Stimulated activated CD8-positive, alpha-beta memory T cell treated with anti-CD3 and anti-CD28 coated beads, Interleukin-7, amount 100 ng/mL, for 1 hour (primary cell): ENCODE results near the gene ADAM17.
"Not testable (repeated sequence)": the region's sequence is repeated elsewhere in the genome, so short reads cannot be mapped to it uniquely, and the experiment has no call there.

Experiments used
- DNase-seq, 2 donors: peaks; one replicate each; pipeline ENCODE4 v3.0.0-alpha.2; 2020; ENCODE audit warnings: low read depth in 2 of 2

The ADAM17 gene

DNA sequence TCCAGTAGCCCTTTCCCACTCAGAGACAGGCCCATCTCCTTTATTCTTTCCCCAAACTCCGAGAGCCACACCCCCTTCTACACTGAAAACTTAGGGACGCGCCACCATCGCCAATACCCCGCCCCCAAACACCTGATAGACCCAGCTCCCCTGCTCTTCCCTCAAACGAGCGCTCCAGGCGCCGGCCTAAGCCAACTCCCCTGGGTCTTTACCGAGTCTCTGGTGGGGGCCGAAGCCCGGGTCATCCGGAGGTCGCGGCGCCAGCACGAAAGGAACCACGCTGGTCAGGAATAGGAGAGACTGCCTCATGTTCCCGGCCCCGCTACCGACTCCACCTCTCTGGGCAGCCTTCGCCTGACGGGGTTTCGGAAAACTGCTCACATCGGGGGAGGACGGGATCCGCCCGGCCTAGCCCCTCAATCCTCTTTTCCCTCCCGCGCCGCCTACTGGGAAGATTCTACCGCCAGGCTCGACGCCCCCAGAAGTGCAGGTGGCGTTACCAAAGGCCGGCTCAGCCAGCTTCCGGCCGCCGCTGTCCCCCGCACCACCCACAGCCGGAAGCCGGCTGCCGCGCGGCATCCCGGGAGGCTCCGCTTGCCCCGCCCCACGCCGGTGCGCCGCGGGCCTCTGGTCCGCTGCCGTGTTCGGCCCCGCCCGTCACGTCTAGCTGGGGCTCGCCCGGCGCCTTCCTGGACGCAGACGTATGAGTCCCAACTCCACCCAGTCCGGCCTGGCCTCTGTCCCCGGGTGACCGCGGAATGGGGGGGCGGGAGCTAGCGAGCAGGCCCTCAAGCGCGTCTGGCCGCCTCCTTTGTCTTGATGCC, at the start of gene ADAM17:
TSS of gene ADAM17 (minus strand) at position 534 of the 824 bp plus-strand sequence. CDS start at position 309, 225 bp downstream.
- peak; percentile 62 to 75 for DNase-seq

DNA sequence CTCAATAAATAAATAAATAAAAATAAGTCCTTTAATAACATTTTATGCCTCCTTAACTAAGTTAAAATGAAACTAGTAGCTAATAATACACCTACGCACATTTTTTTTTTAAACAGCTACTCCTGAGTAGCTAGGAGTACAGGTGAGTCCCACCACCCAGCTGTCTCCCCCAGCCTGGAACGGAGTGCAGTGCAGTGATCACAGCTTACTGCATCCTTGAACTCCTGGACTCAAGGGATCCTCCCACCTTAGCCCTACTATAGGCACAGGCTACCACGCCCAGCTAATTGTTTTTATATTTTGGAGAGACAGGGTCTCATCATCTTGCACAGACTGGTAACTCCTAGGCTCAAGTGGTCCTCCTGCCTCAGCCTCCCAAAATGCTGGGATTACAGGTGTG, 46.8 kb upstream of the ADAM17 start:
- DNase-seq: no peak

DNA sequence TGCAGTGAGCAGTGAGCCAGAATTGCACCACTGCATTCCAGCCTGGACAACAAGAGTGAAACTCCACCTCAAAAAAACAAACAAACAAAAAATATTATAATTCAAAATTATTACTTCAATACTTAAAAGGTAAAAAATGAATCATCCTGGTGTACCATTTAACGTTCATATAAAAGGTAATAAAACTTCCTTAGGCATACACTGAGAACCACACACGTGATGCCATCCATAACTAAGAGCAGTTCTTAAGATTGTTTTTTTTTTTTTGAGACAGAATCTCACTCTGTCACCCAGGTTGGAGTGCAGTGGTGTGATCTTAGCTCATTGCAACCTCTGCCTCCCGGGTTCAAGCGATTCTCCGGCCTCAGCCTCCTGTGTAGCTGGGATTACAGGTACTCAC, 45.8 kb upstream of the ADAM17 start:
- no peak for DNase-seq

DNA sequence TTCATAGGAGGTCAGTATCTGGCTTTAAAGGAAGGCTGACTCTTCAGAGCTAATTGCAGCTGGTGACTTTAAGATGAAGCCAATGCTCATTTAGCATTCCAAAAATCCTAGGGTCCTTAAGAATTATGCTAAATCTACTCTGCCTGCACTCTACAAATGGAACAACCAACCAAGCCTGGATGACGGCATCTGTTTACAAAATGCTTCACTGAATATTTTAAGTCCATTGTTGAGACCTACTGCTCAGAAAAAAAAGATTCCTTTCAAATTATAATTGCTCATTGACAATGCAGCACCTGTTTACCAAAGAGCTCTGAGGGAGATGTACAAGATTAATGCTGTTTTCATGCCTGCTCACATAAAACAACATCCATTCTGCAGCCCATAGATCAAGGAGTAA, 43.8 kb upstream of the ADAM17 start:
- DNase-seq: no peak

DNA sequence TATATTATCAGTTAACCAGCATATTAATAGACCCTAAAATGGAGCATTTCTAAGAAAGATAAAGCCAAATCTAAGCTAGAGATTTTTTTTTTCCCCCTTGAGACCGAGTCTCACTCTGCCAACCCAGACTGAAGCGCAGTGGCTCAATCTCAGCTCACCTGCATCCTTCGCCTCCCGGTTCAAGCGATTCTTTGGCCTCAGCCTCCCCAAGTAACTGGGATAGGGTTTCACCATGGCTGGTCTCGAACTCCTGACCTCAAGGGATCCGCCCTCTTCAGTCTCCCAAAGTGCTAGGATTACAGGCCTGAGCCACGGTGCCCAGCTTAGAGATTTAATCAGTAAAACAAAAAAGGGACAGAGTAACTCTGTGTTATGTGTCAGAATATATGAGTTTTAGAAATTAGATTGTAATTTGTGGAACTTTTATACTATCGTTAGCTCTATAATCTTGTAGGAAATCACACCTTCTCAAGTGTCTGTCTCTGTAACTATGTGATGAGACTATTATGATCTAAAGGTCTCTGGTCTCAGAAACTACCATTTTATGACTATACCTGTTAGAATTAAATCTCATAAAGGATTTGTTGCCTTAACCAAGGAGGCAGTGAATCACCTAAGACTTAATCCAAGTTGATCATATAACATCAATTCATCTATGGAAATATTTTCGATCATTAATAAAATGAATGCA, 41.1 kb upstream of the ADAM17 start:
- DNase-seq: no peak

GRCh38 chr2:9595746-9596145, 40.1 kb upstream of the ADAM17 start:
- DNase-seq: no peak

- not testable (repeated sequence) for DNase-seq
Measured at GRCh38 chr2:9595256-9595655, 39.6 kb upstream of the ADAM17 start.

DNA sequence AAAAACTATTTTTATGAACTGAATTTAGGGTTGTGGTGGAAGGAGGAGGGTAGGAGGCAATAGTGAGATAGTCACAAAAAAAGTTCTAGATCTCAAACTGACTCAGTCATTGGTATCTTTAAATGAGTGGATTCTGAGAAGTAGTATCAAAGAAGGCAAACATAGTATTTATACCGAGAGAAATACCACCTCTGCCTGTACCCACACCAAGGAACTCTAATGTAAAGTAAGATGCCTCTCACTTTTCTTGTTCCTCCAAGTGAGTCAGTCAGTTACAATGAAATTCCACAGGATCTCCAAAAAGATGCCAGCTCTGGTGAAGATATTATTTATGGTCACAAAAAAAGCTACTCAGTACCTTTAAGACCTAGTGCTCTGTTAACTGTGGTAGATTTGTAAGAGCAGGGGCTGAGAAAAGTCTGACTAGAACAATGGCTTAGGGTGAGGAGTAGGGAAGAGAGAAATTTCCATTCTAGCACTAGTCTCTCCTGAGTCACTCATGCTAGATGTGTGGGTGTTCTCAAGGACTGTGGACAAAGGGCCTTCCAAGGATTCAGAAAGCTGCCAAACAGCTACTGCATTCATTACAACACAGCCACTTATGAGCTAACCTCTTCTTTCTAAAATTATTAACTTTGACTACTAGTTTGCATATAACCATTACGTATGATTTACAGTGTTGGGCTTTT, 38.9 kb upstream of the ADAM17 start:
- DNase-seq: no peak

DNA sequence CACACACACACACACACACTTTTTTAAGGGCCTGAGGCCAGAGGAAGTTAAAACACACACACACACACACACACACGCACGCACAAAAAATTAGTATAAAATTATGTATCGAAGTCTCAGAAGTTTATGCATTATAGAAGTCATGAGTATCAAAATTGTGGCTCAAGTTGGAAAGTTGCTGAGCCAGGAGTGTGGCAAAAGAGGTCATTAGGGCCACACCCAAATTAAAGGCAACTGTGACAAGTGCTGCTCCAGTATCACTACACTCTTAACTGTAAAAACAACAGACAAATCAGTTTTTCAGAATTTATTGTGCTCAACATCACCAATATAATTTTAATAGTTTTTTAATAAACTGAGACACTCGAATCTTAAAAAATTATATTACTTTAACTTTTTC, 38.3 kb upstream of the ADAM17 start:
- no peak for DNase-seq

DNA sequence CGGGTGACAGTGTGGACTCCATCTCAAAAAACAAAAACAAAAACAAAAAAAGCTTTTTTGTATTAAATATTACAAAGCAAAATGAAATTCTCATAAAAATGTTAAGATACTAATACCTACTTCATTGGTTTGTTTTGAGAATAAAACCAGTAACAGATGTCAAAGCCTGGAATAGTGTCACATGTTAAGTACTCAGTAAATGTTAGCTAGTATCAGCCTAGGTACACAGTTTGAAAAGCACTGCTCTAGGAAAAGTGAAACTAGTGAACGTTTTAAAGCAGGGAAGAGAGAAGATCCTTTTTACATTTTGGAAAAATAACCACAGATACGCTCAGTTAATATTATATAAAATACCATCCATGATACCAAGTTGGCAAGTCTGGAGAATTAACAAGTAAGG, 37.1 kb upstream of the ADAM17 start:
- no peak for DNase-seq

GRCh38 chr2:9590641-9591040, 35.0 kb upstream of the ADAM17 start:
- DNase-seq: no peak

DNA sequence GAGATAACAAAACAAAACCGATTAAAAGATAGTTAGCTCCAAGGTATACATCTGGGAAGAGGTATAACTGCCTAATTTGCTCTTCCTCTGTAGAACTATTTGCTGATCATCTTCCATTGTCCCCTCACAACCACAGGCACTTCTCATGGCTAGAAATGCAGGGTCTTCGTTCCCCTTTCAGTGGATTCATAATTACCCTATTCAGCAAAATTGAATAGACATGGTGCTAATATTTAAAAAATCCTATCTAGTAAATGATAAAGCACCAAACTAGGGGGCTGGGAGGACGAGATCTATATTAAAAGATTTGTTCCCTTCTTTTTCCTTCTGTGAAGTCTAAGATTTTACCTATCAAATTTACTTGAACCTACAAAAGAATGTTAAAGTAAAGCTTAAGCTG, 30.8 kb upstream of the ADAM17 start:
- DNase-seq: no peak

DNA sequence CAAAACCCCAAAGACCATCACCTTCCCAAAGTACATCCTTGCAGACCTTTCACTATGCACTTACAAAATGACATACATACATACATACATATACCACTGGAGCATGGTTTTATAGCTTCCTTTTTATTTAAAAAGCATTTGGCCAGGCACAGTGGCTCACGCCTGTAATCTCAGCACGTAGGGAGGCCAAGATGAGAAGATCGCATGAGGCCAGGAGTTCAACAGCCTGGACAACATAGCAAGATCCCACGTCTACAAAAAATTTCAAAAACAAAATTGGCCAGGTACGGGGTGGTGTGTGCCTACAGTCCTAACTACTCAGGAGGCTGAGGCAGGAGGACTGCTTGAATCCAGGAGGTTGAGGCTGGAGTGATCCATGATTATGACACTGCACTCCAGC, 29.9 kb upstream of the ADAM17 start:
- DNase-seq: no peak

GRCh38 chr2:9584902-9585301, 29.3 kb upstream of the ADAM17 start:
- DNase-seq: not testable (repeated sequence)

DNA sequence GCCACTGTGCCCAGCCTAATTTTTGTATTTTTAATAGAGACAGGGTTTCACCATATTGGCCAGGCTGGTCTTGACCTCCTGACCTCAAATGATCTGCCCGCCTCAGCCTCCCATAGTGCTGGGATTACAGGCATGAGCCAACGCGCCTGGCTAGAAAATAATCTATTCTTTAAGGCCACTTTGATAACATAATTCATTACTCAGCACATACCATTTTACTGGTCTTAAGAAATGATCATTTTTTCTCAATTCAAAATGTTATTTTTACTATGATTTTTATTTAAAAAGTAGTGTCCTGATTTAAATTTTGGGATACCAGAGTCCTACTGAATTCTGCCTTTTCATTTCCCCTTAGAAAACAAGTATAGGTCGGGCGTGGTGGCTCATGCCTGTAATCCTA, 27.0 kb upstream of the ADAM17 start:
- no peak for DNase-seq

GRCh38 chr2:9578467-9579235, 23.0 kb upstream of the ADAM17 start:
- no peak for DNase-seq

GRCh38 chr2:9574331-9574730, 18.7 kb upstream of the ADAM17 start:
- DNase-seq: no peak

DNA sequence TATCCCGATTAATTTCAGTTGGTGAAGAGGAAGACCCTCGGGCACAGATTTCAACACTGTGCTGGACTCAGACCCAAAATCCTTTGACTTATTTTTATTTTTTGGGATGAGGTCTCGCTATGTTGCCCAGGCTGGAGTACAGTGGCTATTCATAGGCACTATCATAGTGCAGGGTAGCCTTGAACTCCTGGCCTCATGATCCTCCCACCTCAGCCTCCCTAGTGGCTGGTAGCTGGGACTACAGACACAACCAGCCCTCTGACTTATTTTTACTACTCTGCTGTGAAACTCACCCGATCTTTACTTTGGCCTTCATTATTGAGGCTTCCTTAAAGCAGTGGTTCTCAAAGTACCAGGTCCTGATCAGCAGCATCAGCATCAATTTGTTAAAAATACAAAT, 18.2 kb upstream of the ADAM17 start:
- DNase-seq: no peak

- no peak for DNase-seq
Measured at GRCh38 chr2:9573013-9573720, 17.5 kb upstream of the ADAM17 start.

GRCh38 chr2:9570182-9571060, 14.8 kb upstream of the ADAM17 start:
- no peak for DNase-seq
